GM13977 (cell line): ENCODE results near the gene DUSP22.

Source experiments
- DNase-seq: peaks from one replicate; pipeline ENCODE4 v3.0.0; 2012; ENCODE audit warnings: low spot score
- CTCF ChIP-seq: IDR thresholded peaks from 2 replicates; pipeline ENCODE4 v1.5.1; 2012; ENCODE audit warnings: mild to moderate bottlenecking, control low read depth; ENCODE audit not compliant: insufficient read depth; ENCODE audit errors: extremely low read depth, missing control alignments
- in situ Hi-C: fragments of 300-500 bp; cut with MboI; formaldehyde crosslinking; loops from one replicate; pipeline ENCODE4 v1.12.0; 2022; ENCODE audit warnings: low sequenced_read_pairs, low pct_unique_long_range_greater_than_20kb, mixed read lengths, inconsistent platforms; ENCODE audit not compliant: unreplicated experiment

Gene DUSP22

DNA sequence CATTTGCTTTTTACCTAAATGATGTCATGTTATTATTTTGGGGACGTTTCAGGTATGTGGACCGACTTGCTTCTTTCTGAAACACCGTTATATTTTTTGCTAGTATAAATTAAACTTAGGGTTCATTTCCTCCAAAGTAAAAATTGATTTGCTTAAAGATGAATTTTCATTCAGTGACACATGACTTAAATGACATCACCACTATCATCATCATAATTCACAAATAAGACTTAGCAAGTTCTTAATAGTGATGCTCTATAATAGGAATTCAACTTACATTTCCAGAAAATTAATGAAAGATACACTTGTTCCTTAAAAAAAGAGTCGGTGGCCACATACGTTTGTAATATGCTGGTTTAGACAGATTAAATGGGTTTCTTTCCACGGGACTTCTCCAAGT lies 108.5 kb downstream of the DUSP22 start:
- no peak for DNase-seq
- no peak for TF ChIP-seq CTCF
- in situ Hi-C loops, result no loop called here
